T-helper 1 cell (primary cell): Measurements from ENCODE around the gene DYRK1A.
A peak's percentile ranks its signal among the peaks of the same experiment; 100 is the strongest.

Experiments used
- DNase-seq, 5 donors: peaks; one replicate each; pipeline ENCODE4 v3.0.0-alpha.2; 2012 to 2020

The DYRK1A gene

GRCh38 chr21:37385179-37385765 lies 18.7 kb downstream of the DYRK1A start:
- no peak for DNase-seq

- no peak for DNase-seq
Measured at GRCh38 chr21:37386151-37386550, 19.6 kb downstream of the DYRK1A start.

- no peak for DNase-seq
Measured at GRCh38 chr21:37389456-37389855, 22.9 kb downstream of the DYRK1A start.

GRCh38 chr21:37391666-37392065 lies 25.1 kb downstream of the DYRK1A start:
- DNase-seq, result no peak

- no peak for DNase-seq
Measured at GRCh38 chr21:37392441-37392840, 25.9 kb downstream of the DYRK1A start.

- no peak for DNase-seq
Measured at GRCh38 chr21:37393030-37393429, 26.5 kb downstream of the DYRK1A start.

- DNase-seq, result no peak
Measured at GRCh38 chr21:37393786-37394185, 27.2 kb downstream of the DYRK1A start.

- DNase-seq, result no peak
Measured at GRCh38 chr21:37395961-37396360, 29.4 kb downstream of the DYRK1A start.

- no peak for DNase-seq
Measured at GRCh38 chr21:37396855-37397254, 30.3 kb downstream of the DYRK1A start.

- peak in 1 of 5 donors; percentile 11 for DNase-seq
Measured at GRCh38 chr21:37398697-37399096, 32.1 kb downstream of the DYRK1A start.

GRCh38 chr21:37402251-37402867 lies 35.8 kb downstream of the DYRK1A start:
- DNase-seq, result no peak

- no peak for DNase-seq
Measured at GRCh38 chr21:37405629-37406028, 39.1 kb downstream of the DYRK1A start.

GRCh38 chr21:37407719-37408420 lies 41.3 kb downstream of the DYRK1A start:
- peak in 1 of 5 donors; percentile 26 for DNase-seq

- DNase-seq, result peak in 1 of 5 donors; percentile 8
Measured at GRCh38 chr21:37408464-37409193, 42.1 kb downstream of the DYRK1A start.

- DNase-seq, result no peak
Measured at GRCh38 chr21:37410639-37411038, 44.1 kb downstream of the DYRK1A start.

GRCh38 chr21:37412603-37413360 lies 46.2 kb downstream of the DYRK1A start:
- DNase-seq, result no peak

- DNase-seq, result no peak
Measured at GRCh38 chr21:37413553-37414291, 47.1 kb downstream of the DYRK1A start.

GRCh38 chr21:37414292-37415253 lies 48.0 kb downstream of the DYRK1A start:
- DNase-seq, result no peak

GRCh38 chr21:37415939-37416338 lies 49.4 kb downstream of the DYRK1A start:
- no peak for DNase-seq

GRCh38 chr21:37416914-37417313 lies 50.3 kb downstream of the DYRK1A start:
- no peak for DNase-seq
